BJ (cell line): ENCODE data around the gene CEP170B. TPM values are rescaled to one million over a fixed set of nuclear protein-coding genes. Genes with fewer than 3 reads are reported as not detected.

Experiments
- CTCF ChIA-PET: fragments of 350-600 bp; formaldehyde crosslinking; extraction: SDS; loops from one replicate; lab custom pipeline; 2021; ENCODE audit warnings: antibody characterized with exemption, inconsistent platforms; lab: Yijun Ruan, JAX
- POLR2A ChIA-PET: fragments of 300-600 bp; sonication (Branson Sonifier 250); formaldehyde crosslinking; extraction: SDS; loops from one replicate; lab custom pipeline; 2021; ENCODE audit warnings: antibody characterized with exemption; lab: Charles Lee
- DNase-seq: peaks from one replicate; pipeline ENCODE4 v3.0.0-alpha.2; 2011; ENCODE audit warnings: low read depth
- H3K27me3 ChIP-seq: 2 replicates; pipeline ENCODE4 v1.6.0; 2011; ENCODE audit warnings: low read length; ENCODE audit not compliant: control insufficient read depth, insufficient read depth
- H3K36me3 ChIP-seq: 2 replicates; pipeline ENCODE4 v1.5.1; 2011; ENCODE audit warnings: low read length; ENCODE audit not compliant: control insufficient read depth, insufficient read depth
- H3K4me3 ChIP-seq: 2 replicates; pipeline ENCODE4 v1.5.1; 2011; ENCODE audit warnings: low read depth, mild to moderate bottlenecking, control low read depth, low read length
- CTCF ChIP-seq: IDR thresholded peaks from 2 replicates; pipeline ENCODE4 v1.5.1; 2011; ENCODE audit warnings: low read depth, mild to moderate bottlenecking, control low read depth, inconsistent platforms, low read length, moderate library complexity; ENCODE audit not compliant: insufficient read depth
- polyA plus RNA-seq: library from polyadenylated mRNA; depleted of rRNA; stranded (reverse); fragments of >200 nt; gene quantifications from 2 replicates; pipeline ENCODE4 v1.2.3, GENCODE V29; 2011

CEP170B gene
- polyA plus RNA-seq, 1 experiment = 8.0 TPM

- H3K36me3 ChIP-seq = peaks cover 4% of the 10 kb centered on the region; the same call in 1 of the 2 replicates
- POLR2A ChIA-PET = no interaction called here
- no peaks in the 10 kb centered on the region for H3K27me3 ChIP-seq
- no peak overlapping the region for H3K4me3 ChIP-seq
- CTCF ChIA-PET = interaction anchor here (0.9 to 4.5 kb wide), 15 partner anchors 8 to 150 kb away, joined by 3 to 55 read pairs (median 4); no protein-coding TSS in a partner anchor
- no peak for TF ChIP-seq CTCF
- DNase-seq = no peak
These were observed 31.0 kb downstream of the CEP170B start for GRCh38 chr14:104895786-104896661.

- CTCF ChIA-PET = interaction anchor here (0.7 to 4.5 kb wide), 13 partner anchors 10 to 193 kb away, joined by 3 to 55 read pairs (median 4); no protein-coding TSS in a partner anchor
- no peak overlapping the region for H3K4me3 ChIP-seq
- POLR2A ChIA-PET = no interaction called here
- H3K27me3 ChIP-seq = no peaks in the 10 kb centered on the region
- peaks cover 4% of the 10 kb centered on the region; the same call in 1 of the 2 replicates for H3K36me3 ChIP-seq
- TF ChIP-seq CTCF = no peak
- DNase-seq = no peak
These were observed 32.5 kb downstream of the CEP170B start for GRCh38 chr14:104897330-104898194.

DNA sequence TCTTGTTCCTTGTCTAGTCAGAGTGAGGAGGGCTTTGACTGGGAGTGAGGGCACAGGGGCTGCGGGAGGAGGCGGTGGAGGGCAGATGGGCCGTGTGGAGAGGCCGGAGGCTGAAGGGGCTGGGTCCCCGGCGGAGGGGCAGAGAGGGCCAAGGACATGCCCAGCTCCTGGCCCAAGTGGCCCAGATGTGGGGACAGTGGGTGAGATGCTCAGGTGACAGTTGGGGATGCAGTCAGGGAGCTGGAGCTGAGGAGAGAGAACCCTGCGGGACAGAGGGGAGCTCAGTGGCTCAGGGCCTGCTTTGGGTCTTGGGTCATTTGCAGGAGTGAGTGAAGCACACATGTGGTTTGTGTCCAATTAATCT, 33.1 kb downstream of the CEP170B start:
- ChIA-PET CTCF (interaction anchor here (0.5 to 1.3 kb wide), 8 partner anchors 10 to 961 kb away, joined by 3 to 13 read pairs (median 3); no protein-coding TSS in a partner anchor), POLR2A (no interaction called here)
- Histone ChIP-seq H3K4me3 (no peak overlapping the region), H3K27me3 (no peaks in the 10 kb centered on the region), H3K36me3 (peaks cover 3% of the 10 kb centered on the region; the same call in 1 of the 2 replicates)
- no peak for TF ChIP-seq CTCF
- DNase-seq = no peak

- CTCF ChIA-PET = interaction anchor here (0.6 to 3.2 kb wide), 8 partner anchors 9 to 192 kb away, joined by 3 to 14 read pairs (median 3); partner anchors contain the start of gene CEP170B
- no peak for TF ChIP-seq CTCF
- no peak for DNase-seq
- H3K36me3 ChIP-seq = peaks cover under 1% of the 10 kb centered on the region; the same call in 1 of the 2 replicates
- no peak overlapping the region for H3K4me3 ChIP-seq
- H3K27me3 ChIP-seq = no peaks in the 10 kb centered on the region; the same call in 1 of the 2 replicates
- POLR2A ChIA-PET = no interaction called here
These were observed 33.9 kb downstream of the CEP170B start for GRCh38 chr14:104898870-104899510.
